GM12878 (cell line): Measurements from ENCODE around the gene TMEM144.

Experiments
- CTCF ChIP-seq, 3 experiments: IDR thresholded peaks in 2 of 3; conservative IDR thresholded peaks in 1 of 3; 2 replicates each; pipeline ENCODE4 v1.5.1; 2011; ENCODE audit warnings: low read depth in 3 of 3, low read length in 3 of 3, mild to moderate bottlenecking in 3 of 3, control low read depth in 2 of 3, moderate library complexity in 2 of 3, inconsistent platforms in 1 of 3, mixed read lengths in 1 of 3; ENCODE audit not compliant: control insufficient read depth in 2 of 3, insufficient read depth in 1 of 3; ENCODE audit errors: extremely low read depth in 1 of 3
- RFX5 ChIP-seq: IDR thresholded peaks from 2 replicates; pipeline ENCODE4 v1.6.1; 2011; ENCODE audit warnings: low read depth, low read length, improper control_type of control experiment
- SP1 ChIP-seq: IDR thresholded peaks from one replicate; pipeline ENCODE4 v1.6.1; 2011; ENCODE audit warnings: low read depth, low read length
- TF ChIP-seq, protein P1 (sequence below): fragments of 450-650 bp; IDR thresholded peaks from 2 replicates; pipeline ENCODE4 v1.6.1; 2017; ENCODE audit warnings: antibody characterized with exemption, mild to moderate bottlenecking, moderate library complexity

DNA sequence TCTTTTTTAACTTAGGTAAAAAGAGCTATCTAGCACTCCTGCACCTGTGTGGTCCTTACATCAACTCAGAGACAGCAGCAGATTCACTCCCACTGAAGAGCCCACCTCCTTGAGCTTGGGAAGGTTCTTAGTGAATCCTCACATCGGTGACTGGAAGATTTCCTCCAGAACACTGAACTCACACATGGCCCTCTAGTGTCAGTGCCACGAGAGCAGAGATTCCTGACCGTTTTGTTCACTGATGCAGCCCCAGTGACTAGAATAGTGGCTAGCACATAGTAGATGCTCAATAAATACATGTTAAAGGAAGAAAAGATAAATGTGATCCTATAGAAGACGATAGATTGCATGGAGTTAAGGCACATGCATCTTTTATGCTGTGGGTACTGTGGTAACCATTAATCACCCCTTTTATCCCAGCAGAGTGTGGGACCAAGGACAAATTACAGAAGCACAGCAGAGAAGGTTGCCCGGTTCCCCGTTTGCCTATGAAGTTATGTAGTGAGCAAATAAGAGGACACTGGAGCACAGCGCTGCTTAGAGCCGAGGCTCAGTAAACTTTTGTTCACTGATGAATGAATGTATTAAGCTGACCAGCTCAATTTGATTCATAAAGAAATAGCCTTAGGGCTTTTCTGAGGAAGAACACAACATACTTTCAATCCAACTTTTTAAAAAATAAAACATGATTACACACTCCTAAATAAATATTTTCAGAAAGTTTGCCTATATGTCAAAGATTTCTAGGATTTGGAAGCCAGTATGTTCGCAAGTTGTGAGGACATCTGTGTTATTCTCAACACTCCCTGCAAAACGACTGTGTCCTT lies 46.1 kb upstream of the TMEM144 start:
- no peak for TF ChIP-seq CTCF (IDR thresholded peaks at IDR 0.05 in 2 of 3, conservative IDR thresholded peaks at IDR 0.05 in 1 of 3; ENCODE audit: control insufficient read depth in 2 of 3, extremely low read depth in 1 of 3, insufficient read depth in 1 of 3, low read depth in 3 of 3, low read length in 3 of 3)
- no peak for TF ChIP-seq SP1
- no peak for TF ChIP-seq RFX5
- TF ChIP-seq, protein P1, sequence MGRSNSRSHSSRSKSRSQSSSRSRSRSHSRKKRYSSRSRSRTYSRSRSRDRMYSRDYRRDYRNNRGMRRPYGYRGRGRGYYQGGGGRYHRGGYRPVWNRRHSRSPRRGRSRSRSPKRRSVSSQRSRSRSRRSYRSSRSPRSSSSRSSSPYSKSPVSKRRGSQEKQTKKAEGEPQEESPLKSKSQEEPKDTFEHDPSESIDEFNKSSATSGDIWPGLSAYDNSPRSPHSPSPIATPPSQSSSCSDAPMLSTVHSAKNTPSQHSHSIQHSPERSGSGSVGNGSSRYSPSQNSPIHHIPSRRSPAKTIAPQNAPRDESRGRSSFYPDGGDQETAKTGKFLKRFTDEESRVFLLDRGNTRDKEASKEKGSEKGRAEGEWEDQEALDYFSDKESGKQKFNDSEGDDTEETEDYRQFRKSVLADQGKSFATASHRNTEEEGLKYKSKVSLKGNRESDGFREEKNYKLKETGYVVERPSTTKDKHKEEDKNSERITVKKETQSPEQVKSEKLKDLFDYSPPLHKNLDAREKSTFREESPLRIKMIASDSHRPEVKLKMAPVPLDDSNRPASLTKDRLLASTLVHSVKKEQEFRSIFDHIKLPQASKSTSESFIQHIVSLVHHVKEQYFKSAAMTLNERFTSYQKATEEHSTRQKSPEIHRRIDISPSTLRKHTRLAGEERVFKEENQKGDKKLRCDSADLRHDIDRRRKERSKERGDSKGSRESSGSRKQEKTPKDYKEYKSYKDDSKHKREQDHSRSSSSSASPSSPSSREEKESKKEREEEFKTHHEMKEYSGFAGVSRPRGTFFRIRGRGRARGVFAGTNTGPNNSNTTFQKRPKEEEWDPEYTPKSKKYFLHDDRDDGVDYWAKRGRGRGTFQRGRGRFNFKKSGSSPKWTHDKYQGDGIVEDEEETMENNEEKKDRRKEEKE = no peak
